HepG2 (cell line): ENCODE data around the gene PLXNB2. TPM values are rescaled to one million over a fixed set of nuclear protein-coding genes. Genes with fewer than 3 reads are reported as not detected.

Source experiments
- AHR ChIP-seq: IDR thresholded peaks from 2 replicates; pipeline ENCODE4 v1.6.1; 2018; ENCODE audit warnings: missing genetic modification reagents, missing compliant biosample characterization
- DNMT3B ChIP-seq: conservative IDR thresholded peaks from 2 replicates; pipeline ENCODE4 v1.6.1; 2016; ENCODE audit warnings: missing biosample characterization, control low read depth
- ESRRA ChIP-seq: sonication (generic); formaldehyde crosslinking; IDR thresholded peaks from 2 replicates; pipeline ENCODE4 v1.5.1; 2020; ENCODE audit warnings: mild to moderate bottlenecking, low read depth, missing genetic modification reagents
- GZF1 ChIP-seq: sonication (generic); formaldehyde crosslinking; IDR thresholded peaks from 2 replicates; pipeline ENCODE4 v1.5.1; 2020; ENCODE audit warnings: mild to moderate bottlenecking, missing genetic modification reagents
- KAT8 ChIP-seq: IDR thresholded peaks from 2 replicates; pipeline ENCODE4 v1.6.1; 2016; ENCODE audit warnings: missing genetic modification reagents, missing compliant biosample characterization
- KLF11 ChIP-seq: IDR thresholded peaks from 2 replicates; pipeline ENCODE4 v1.6.1; 2016; ENCODE audit warnings: missing compliant biosample characterization
- MLXIP ChIP-seq: sonication (generic); formaldehyde crosslinking; IDR thresholded peaks from 2 replicates; pipeline ENCODE4 v1.9.0; 2021; ENCODE audit warnings: missing genetic modification reagents, borderline replicate concordance
- NBN ChIP-seq: fragments of 450-650 bp; conservative IDR thresholded peaks from 2 replicates; pipeline ENCODE4 v1.6.1; 2017
- REL ChIP-seq: sonication (generic); formaldehyde crosslinking; conservative IDR thresholded peaks from 2 replicates; pipeline ENCODE4 v1.8.0; 2022; ENCODE audit warnings: mild to moderate bottlenecking, missing genetic modification reagents, moderate library complexity
- SMAD9 ChIP-seq: sonication (generic); formaldehyde crosslinking; IDR thresholded peaks from 2 replicates; pipeline ENCODE4 v1.5.1; 2020; ENCODE audit warnings: mild to moderate bottlenecking, missing genetic modification reagents
- TERF1 ChIP-seq: sonication (generic); formaldehyde crosslinking; IDR thresholded peaks from 2 replicates; pipeline ENCODE4 v1.8.0; 2022; ENCODE audit warnings: mild to moderate bottlenecking, missing genetic modification reagents, moderate library complexity
- ZBTB43 ChIP-seq: sonication (generic); formaldehyde crosslinking; conservative IDR thresholded peaks from 2 replicates; pipeline ENCODE4 v1.4.0; 2020; ENCODE audit warnings: missing genetic modification reagents
- ZFAT ChIP-seq: sonication (generic); formaldehyde crosslinking; conservative IDR thresholded peaks from 2 replicates; pipeline ENCODE4 v1.8.1; 2023; ENCODE audit warnings: missing genetic modification reagents, inconsistent platforms
- ZFP91 ChIP-seq: sonication (generic); formaldehyde crosslinking; IDR thresholded peaks from 2 replicates; pipeline ENCODE4 v1.9.0; 2022; ENCODE audit warnings: missing genetic modification reagents, mild to moderate bottlenecking, borderline replicate concordance
- ZNF253 ChIP-seq: sonication (generic); formaldehyde crosslinking; IDR thresholded peaks from 2 replicates; pipeline ENCODE4 v1.8.0; 2022; ENCODE audit warnings: mild to moderate bottlenecking, missing genetic modification reagents, borderline replicate concordance
- ZNF510 ChIP-seq: sonication (generic); formaldehyde crosslinking; IDR thresholded peaks from 2 replicates; pipeline ENCODE4 v1.4.0; 2020; ENCODE audit warnings: low read depth, mild to moderate bottlenecking, missing genetic modification reagents
- ZNF660 ChIP-seq: sonication (generic); formaldehyde crosslinking; IDR thresholded peaks from 2 replicates; pipeline ENCODE4 v1.5.1; 2020; ENCODE audit warnings: mild to moderate bottlenecking, low read depth, missing genetic modification reagents, borderline replicate concordance
- ZNF740 ChIP-seq: sonication (generic); formaldehyde crosslinking; IDR thresholded peaks from 2 replicates; pipeline ENCODE4 v1.4.0; 2020; ENCODE audit warnings: missing genetic modification reagents
- ZNF75D ChIP-seq: sonication (generic); formaldehyde crosslinking; IDR thresholded peaks from 2 replicates; pipeline ENCODE4 v1.8.1; 2023; ENCODE audit warnings: missing genetic modification reagents, mild to moderate bottlenecking, borderline replicate concordance
- ZUFSP ChIP-seq: sonication (generic); formaldehyde crosslinking; IDR thresholded peaks from 2 replicates; pipeline ENCODE4 v1.9.0; 2021; ENCODE audit warnings: missing genetic modification reagents, mild to moderate bottlenecking, borderline replicate concordance
- polyA plus RNA-seq, 8 experiments: library from polyadenylated mRNA; depleted of rRNA in 3 of 8; stranded (reverse) in 7 of 8; unstranded in 1 of 8; fragments of >200 nt; fragmentation: Illumina TruSeq in 4 of 8; extraction: Trizol in 4 of 8; gene quantifications; 2 replicates each; pipeline versions ENCODE4 v1.2.1 to v1.2.3, GENCODE V29; 2011 to 2016; ENCODE audit warnings: low read depth in 4 of 8, missing spikeins in 1 of 8, mixed read lengths in 1 of 8; ENCODE audit not compliant: insufficient read depth in 1 of 8
- total RNA-seq, 5 experiments: library from RNA; depleted of rRNA; stranded (reverse); fragments of >200 nt; fragmentation: Illumina TruSeq; extraction: Trizol; gene quantifications; 2 replicates each; pipeline ENCODE4 v1.2.3, GENCODE V29; 2016; ENCODE audit warnings: low read depth in 1 of 5

The PLXNB2 gene
- total and polyA plus RNA-seq, 2 of the 13 experiments (the other 11 are each of a cell fraction or from before 2014, with no cell fraction given), result 32.6 to 68.9 TPM

GRCh38 chr22:50326956-50327710 is 19.7 kb upstream of the PLXNB2 start, which contains the start of gene DENND6B (continued):
- TF ChIP-seq ZNF253 (CRISPR knock-in tag) (no peak), ESRRA (peak; percentile 51; the same call in 1 of the 2 replicates), ZFP91 (CRISPR knock-in tag) (peak; percentile 45; the same call in 1 of the 2 replicates), KLF11 (CRISPR knock-in tag) (no peak), GZF1 (no peak), NBN (no peak), MLXIP (CRISPR knock-in tag) (0 out of 2 replicates have a peak, but pooled peaks have one; percentile 67), REL (CRISPR knock-in tag) (no peak), ZUFSP (no peak), ZNF75D (no peak), ZFAT (CRISPR knock-in tag) (0 out of 2 replicates have a peak, but pooled peaks have one; percentile 82), ZNF740 (peak; percentile 68; the same call in 1 of the 2 replicates), DNMT3B (CRISPR knock-in tag) (no peak), SMAD9 (CRISPR knock-in tag) (no peak), ZBTB43 (peak; percentile 83), ZNF510 (CRISPR knock-in tag) (no peak; the same call in 1 of the 2 replicates), ZNF660 (no peak), AHR (CRISPR knock-in tag) (no peak), KAT8 (CRISPR knock-in tag) (peak; percentile 79), TERF1 (CRISPR knock-in tag) (no peak)
